GM23338 (cell line): Measurements from ENCODE around the gene DDR2. TPM values are rescaled to one million over a fixed set of nuclear protein-coding genes. Genes with fewer than 3 reads are reported as not detected.

Experiments used
- ATAC-seq: fragments of 200-7000 bp; cut with Tn5 transposase; 3 replicates; pipeline ENCODE4 v1.9.1; 2020
- DNase-seq: peaks from one replicate; pipeline ENCODE4 v3.0.0-alpha.2; 2015; ENCODE audit warnings: low spot score
- H2AFZ ChIP-seq: fragments of 200-600 bp; sonication (generic); 2 replicates; pipeline ENCODE4 v1.8.0; 2016; ENCODE audit warnings: antibody characterized with exemption, mild to moderate bottlenecking, moderate library complexity
- H3F3A ChIP-seq: fragments of 200-600 bp; sonication (generic); replicated peaks from 2 replicates; pipeline ENCODE4 v1.8.0; 2017; ENCODE audit warnings: antibody characterized with exemption, mixed run types, low read depth
- H3K27ac ChIP-seq: fragments of 200-600 bp; sonication (generic); 2 replicates; pipeline ENCODE4 v1.6.1; 2016; ENCODE audit warnings: low read depth
- H3K27me3 ChIP-seq: fragments of 200-600 bp; sonication (generic); 2 replicates; pipeline ENCODE4 v1.8.0; 2016; ENCODE audit warnings: mild to moderate bottlenecking, mixed run types, moderate library complexity; ENCODE audit not compliant: insufficient read depth
- H3K36me3 ChIP-seq: fragments of 200-600 bp; sonication (generic); 2 replicates; pipeline ENCODE4 v1.8.0; 2016; ENCODE audit warnings: mild to moderate bottlenecking; ENCODE audit not compliant: insufficient read depth
- H3K4me1 ChIP-seq: fragments of 200-600 bp; sonication (generic); 2 replicates; pipeline ENCODE4 v1.8.0; 2016; ENCODE audit warnings: mild to moderate bottlenecking, moderate library complexity; ENCODE audit not compliant: insufficient read depth
- H3K4me2 ChIP-seq: fragments of 200-600 bp; sonication (generic); 2 replicates; pipeline ENCODE4 v1.7.1; 2017; ENCODE audit warnings: mixed run types
- H3K4me3 ChIP-seq: fragments of 200-600 bp; sonication (generic); 2 replicates; pipeline ENCODE4 v1.6.1; 2016; ENCODE audit warnings: mixed run types
- H3K79me2 ChIP-seq: fragments of 200-600 bp; sonication (generic); replicated peaks from 2 replicates; pipeline ENCODE4 v1.8.0; 2017; ENCODE audit warnings: mild to moderate bottlenecking; ENCODE audit not compliant: insufficient read depth
- H3K9me2 ChIP-seq: fragments of 200-600 bp; sonication (generic); 2 replicates; pipeline ENCODE4 v1.8.0; 2017; ENCODE audit not compliant: insufficient read depth
- H4K20me1 ChIP-seq: fragments of 200-600 bp; sonication (generic); replicated peaks from 2 replicates; pipeline ENCODE4 v1.8.0; 2017; ENCODE audit warnings: mild to moderate bottlenecking; ENCODE audit not compliant: insufficient read depth
- H3K27ac Mint-ChIP-seq: 2 replicates; pipeline ENCODE4 v1.8.0; 2020; ENCODE audit warnings: inconsistent platforms, mild to moderate bottlenecking, moderate library complexity, mixed read lengths
- H3K27me3 Mint-ChIP-seq: 3 replicates; pipeline ENCODE4 v1.8.0; 2022; ENCODE audit warnings: low read depth, mild to moderate bottlenecking, moderate library complexity, mixed read lengths, inconsistent platforms; ENCODE audit not compliant: insufficient read depth, poor library complexity
- H3K36me3 Mint-ChIP-seq: 3 replicates; pipeline ENCODE4 v1.8.0; 2021; ENCODE audit warnings: low read depth, mild to moderate bottlenecking, inconsistent platforms, moderate library complexity, mixed read lengths
- H3K4me1 Mint-ChIP-seq: 3 replicates; pipeline ENCODE4 v1.8.0; 2020; ENCODE audit warnings: mild to moderate bottlenecking, inconsistent platforms, mixed read lengths
- H3K4me3 Mint-ChIP-seq: 3 replicates; pipeline ENCODE4 v1.8.0; 2021; ENCODE audit warnings: moderate library complexity, mild to moderate bottlenecking, inconsistent platforms, mixed read lengths
- H3K9me3 Mint-ChIP-seq: 3 replicates; pipeline ENCODE4 v1.8.0; 2020; ENCODE audit warnings: moderate library complexity, mild to moderate bottlenecking, inconsistent platforms, mixed read lengths
- CREB1 ChIP-seq: fragments of 250-450 bp; sonication (Bioruptor Pico); IDR thresholded peaks from 2 replicates; pipeline ENCODE4 v1.5.0; 2020; ENCODE audit warnings: low read depth, mild to moderate bottlenecking, moderate library complexity
- EZH2 ChIP-seq: fragments of 200-600 bp; sonication (generic); IDR thresholded peaks from one replicate; pipeline ENCODE4 v1.8.0; 2017; ENCODE audit warnings: antibody characterized with exemption, mild to moderate bottlenecking, low read depth; ENCODE audit not compliant: unreplicated experiment
- EZH2phosphoT487 ChIP-seq: fragments of 200-600 bp; sonication (generic); IDR thresholded peaks from one replicate; pipeline ENCODE4 v1.8.1; 2018; ENCODE audit warnings: antibody characterized with exemption; ENCODE audit not compliant: unreplicated experiment
- NANOG ChIP-seq: IDR thresholded peaks from 2 replicates; pipeline ENCODE4 v1.6.1; 2016; ENCODE audit warnings: antibody characterized with exemption, borderline replicate concordance
- POLR2AphosphoS5 ChIP-seq: IDR thresholded peaks from 2 replicates; pipeline ENCODE4 v1.6.1; 2016; ENCODE audit warnings: antibody characterized with exemption, low read depth
- STAT1 ChIP-seq: IDR thresholded peaks from one replicate; pipeline ENCODE4 v1.6.1; 2016; ENCODE audit warnings: antibody characterized with exemption; ENCODE audit not compliant: unreplicated experiment
- ZNF114 ChIP-seq: fragments of 250-450 bp; sonication (Bioruptor Pico); IDR thresholded peaks from 2 replicates; pipeline ENCODE4 v1.5.0; 2020; ENCODE audit warnings: mild to moderate bottlenecking, moderate library complexity
- ZNF331 ChIP-seq: fragments of 250-450 bp; sonication (Bioruptor Pico); IDR thresholded peaks from 2 replicates; pipeline ENCODE4 v1.5.0; 2020; ENCODE audit warnings: low read depth, mild to moderate bottlenecking, moderate library complexity
- polyA plus RNA-seq: library from polyadenylated mRNA; unstranded; fragments of >200 nt; fragmentation: Nextera tagmentation; extraction: Ambion mirVana; gene quantifications from 2 replicates; pipeline ENCODE4 v1.2.1, GENCODE V29; 2016
- total RNA-seq: library from RNA; depleted of rRNA; stranded (reverse); fragments of >200 nt; shearing (Covaris generic); gene quantifications from 2 replicates; pipeline ENCODE4 v1.2.3, GENCODE V29; 2014
- TF ChIP-seq, protein P1 (sequence below): IDR thresholded peaks from one replicate; pipeline ENCODE4 v1.6.1; 2018; ENCODE audit warnings: antibody characterized with exemption; ENCODE audit not compliant: unreplicated experiment
- TF ChIP-seq, protein P2 (sequence below), 2 experiments: fragments of 200-600 bp in 1 of 2; sonication (generic) in 1 of 2; conservative IDR thresholded peaks; 2 replicates each; pipeline versions ENCODE4 v1.5.1 to v1.6.1; 2016 to 2017; ENCODE audit warnings: antibody characterized with exemption in 2 of 2, low read depth in 2 of 2, mild to moderate bottlenecking in 2 of 2, moderate library complexity in 1 of 2
- TF ChIP-seq, protein P3 (sequence below): fragments of 250-450 bp; sonication (Bioruptor Pico); IDR thresholded peaks from 2 replicates; pipeline ENCODE4 v1.5.0; 2020; ENCODE audit warnings: mild to moderate bottlenecking, moderate library complexity
- TF ChIP-seq, protein P4 (sequence below): IDR thresholded peaks from 2 replicates; pipeline ENCODE4 v1.6.1; 2016; ENCODE audit warnings: antibody characterized with exemption

DDR2 gene
- total and polyA plus RNA-seq, 2 experiments from 2014 or later, result 0.66 to 1.8 TPM

DNA sequence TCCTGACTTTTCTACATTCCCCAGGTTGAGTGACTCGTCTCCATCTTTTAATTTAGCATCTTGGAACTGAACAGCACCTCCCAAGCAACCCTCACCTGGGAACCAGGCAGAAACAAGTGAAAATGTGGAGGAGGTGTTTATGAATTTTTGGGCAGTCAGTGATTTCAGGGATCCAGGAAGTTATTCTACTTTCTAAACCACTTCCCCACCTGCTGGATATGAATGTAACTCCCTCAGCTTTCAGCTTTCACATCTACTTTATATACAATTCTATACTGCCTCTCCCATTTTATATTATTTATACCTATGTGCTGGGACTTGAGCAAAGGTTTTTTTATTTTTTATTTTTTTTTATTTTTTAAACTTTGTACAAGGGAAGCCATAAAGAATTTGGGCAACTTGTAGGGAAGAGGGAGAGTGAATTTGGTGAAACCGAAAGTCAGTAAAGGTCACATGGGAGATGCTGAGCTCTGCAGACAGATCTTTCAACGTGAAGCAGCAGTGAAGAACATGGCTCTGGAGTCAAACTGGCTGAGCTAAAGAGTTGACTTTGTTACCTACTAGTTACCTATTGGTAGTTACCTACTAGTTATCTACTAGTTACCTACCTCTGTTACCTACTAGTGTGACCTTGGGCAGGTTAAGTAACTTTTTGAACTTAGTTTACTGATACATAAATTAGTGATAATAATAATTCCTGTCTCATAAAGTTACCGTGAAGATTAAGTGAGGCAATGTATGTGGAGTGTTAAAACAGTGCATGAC lies 45.5 kb downstream of the DDR2 start (continued):
- TF ChIP-seq NANOG, result no peak

DNA sequence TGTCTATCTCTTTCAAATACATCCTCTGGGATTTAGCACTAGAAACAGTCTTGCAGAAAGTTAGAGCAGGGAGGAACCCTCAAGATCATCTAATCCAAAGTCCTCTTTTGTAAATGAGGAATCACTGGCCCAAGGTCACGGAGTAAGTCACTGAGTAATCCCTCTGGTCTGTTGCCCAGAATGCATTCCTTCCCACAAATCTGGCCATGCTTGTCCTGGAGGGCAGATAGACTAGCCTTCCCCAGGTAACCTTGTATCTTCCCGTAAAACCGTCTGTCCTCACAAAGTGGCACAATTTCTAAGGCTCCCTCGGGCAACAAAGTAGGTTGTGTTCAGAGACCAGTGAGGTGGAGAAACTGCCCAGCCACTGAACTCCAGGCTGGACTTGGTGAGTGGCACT lies 46.2 kb downstream of the DDR2 start:
- no peak overlapping the region for H3K4me3 ChIP-seq
- no peak overlapping the region for H2AFZ ChIP-seq
- ATAC-seq (no peak), DNase-seq (no peak)
- H4K20me1 ChIP-seq, result no peaks in the 10 kb centered on the region
- H3K4me1 ChIP-seq, result no peaks in the 10 kb centered on the region
- no peaks in the 10 kb centered on the region for H3K27me3 ChIP-seq
- H3K36me3 ChIP-seq, result no peaks in the 10 kb centered on the region
- no peak overlapping the region for H3K27ac ChIP-seq
- no peak overlapping the region for H3K4me3 Mint-ChIP-seq
- no peaks in the 10 kb centered on the region for H3K9me2 ChIP-seq
- no peaks in the 10 kb centered on the region for H3K79me2 ChIP-seq
- H3K27ac Mint-ChIP-seq, result no peak overlapping the region
- no peak overlapping the region for H3K4me2 ChIP-seq
- peaks cover 4% of the 10 kb centered on the region for H3K27me3 Mint-ChIP-seq
- no peaks in the 10 kb centered on the region for H3F3A ChIP-seq
- no peaks in the 10 kb centered on the region for H3K36me3 Mint-ChIP-seq
- peaks cover 4% of the 10 kb centered on the region; the same call in 2 of the 3 replicates for H3K4me1 Mint-ChIP-seq
- H3K9me3 Mint-ChIP-seq, result 0 out of 3 replicates have a peak, but pooled peaks cover 4% of the 10 kb centered on the region
- TF ChIP-seq, protein P1, sequence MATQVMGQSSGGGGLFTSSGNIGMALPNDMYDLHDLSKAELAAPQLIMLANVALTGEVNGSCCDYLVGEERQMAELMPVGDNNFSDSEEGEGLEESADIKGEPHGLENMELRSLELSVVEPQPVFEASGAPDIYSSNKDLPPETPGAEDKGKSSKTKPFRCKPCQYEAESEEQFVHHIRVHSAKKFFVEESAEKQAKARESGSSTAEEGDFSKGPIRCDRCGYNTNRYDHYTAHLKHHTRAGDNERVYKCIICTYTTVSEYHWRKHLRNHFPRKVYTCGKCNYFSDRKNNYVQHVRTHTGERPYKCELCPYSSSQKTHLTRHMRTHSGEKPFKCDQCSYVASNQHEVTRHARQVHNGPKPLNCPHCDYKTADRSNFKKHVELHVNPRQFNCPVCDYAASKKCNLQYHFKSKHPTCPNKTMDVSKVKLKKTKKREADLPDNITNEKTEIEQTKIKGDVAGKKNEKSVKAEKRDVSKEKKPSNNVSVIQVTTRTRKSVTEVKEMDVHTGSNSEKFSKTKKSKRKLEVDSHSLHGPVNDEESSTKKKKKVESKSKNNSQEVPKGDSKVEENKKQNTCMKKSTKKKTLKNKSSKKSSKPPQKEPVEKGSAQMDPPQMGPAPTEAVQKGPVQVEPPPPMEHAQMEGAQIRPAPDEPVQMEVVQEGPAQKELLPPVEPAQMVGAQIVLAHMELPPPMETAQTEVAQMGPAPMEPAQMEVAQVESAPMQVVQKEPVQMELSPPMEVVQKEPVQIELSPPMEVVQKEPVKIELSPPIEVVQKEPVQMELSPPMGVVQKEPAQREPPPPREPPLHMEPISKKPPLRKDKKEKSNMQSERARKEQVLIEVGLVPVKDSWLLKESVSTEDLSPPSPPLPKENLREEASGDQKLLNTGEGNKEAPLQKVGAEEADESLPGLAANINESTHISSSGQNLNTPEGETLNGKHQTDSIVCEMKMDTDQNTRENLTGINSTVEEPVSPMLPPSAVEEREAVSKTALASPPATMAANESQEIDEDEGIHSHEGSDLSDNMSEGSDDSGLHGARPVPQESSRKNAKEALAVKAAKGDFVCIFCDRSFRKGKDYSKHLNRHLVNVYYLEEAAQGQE, result no peak
- TF ChIP-seq, protein P2, sequence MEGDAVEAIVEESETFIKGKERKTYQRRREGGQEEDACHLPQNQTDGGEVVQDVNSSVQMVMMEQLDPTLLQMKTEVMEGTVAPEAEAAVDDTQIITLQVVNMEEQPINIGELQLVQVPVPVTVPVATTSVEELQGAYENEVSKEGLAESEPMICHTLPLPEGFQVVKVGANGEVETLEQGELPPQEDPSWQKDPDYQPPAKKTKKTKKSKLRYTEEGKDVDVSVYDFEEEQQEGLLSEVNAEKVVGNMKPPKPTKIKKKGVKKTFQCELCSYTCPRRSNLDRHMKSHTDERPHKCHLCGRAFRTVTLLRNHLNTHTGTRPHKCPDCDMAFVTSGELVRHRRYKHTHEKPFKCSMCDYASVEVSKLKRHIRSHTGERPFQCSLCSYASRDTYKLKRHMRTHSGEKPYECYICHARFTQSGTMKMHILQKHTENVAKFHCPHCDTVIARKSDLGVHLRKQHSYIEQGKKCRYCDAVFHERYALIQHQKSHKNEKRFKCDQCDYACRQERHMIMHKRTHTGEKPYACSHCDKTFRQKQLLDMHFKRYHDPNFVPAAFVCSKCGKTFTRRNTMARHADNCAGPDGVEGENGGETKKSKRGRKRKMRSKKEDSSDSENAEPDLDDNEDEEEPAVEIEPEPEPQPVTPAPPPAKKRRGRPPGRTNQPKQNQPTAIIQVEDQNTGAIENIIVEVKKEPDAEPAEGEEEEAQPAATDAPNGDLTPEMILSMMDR (conservative IDR thresholded peaks at IDR 0.05; ENCODE audit: low read depth in 2 of 2), result no peak
- TF ChIP-seq ZNF114 (CRISPR knock-in tag) (no peak), NANOG (no peak), EZH2 (no peak), ZNF331 (no peak), STAT1 (no peak), CREB1 (CRISPR knock-in tag) (no peak), EZH2phosphoT487 (no peak), POLR2AphosphoS5 (no peak)
- TF ChIP-seq, protein P3, sequence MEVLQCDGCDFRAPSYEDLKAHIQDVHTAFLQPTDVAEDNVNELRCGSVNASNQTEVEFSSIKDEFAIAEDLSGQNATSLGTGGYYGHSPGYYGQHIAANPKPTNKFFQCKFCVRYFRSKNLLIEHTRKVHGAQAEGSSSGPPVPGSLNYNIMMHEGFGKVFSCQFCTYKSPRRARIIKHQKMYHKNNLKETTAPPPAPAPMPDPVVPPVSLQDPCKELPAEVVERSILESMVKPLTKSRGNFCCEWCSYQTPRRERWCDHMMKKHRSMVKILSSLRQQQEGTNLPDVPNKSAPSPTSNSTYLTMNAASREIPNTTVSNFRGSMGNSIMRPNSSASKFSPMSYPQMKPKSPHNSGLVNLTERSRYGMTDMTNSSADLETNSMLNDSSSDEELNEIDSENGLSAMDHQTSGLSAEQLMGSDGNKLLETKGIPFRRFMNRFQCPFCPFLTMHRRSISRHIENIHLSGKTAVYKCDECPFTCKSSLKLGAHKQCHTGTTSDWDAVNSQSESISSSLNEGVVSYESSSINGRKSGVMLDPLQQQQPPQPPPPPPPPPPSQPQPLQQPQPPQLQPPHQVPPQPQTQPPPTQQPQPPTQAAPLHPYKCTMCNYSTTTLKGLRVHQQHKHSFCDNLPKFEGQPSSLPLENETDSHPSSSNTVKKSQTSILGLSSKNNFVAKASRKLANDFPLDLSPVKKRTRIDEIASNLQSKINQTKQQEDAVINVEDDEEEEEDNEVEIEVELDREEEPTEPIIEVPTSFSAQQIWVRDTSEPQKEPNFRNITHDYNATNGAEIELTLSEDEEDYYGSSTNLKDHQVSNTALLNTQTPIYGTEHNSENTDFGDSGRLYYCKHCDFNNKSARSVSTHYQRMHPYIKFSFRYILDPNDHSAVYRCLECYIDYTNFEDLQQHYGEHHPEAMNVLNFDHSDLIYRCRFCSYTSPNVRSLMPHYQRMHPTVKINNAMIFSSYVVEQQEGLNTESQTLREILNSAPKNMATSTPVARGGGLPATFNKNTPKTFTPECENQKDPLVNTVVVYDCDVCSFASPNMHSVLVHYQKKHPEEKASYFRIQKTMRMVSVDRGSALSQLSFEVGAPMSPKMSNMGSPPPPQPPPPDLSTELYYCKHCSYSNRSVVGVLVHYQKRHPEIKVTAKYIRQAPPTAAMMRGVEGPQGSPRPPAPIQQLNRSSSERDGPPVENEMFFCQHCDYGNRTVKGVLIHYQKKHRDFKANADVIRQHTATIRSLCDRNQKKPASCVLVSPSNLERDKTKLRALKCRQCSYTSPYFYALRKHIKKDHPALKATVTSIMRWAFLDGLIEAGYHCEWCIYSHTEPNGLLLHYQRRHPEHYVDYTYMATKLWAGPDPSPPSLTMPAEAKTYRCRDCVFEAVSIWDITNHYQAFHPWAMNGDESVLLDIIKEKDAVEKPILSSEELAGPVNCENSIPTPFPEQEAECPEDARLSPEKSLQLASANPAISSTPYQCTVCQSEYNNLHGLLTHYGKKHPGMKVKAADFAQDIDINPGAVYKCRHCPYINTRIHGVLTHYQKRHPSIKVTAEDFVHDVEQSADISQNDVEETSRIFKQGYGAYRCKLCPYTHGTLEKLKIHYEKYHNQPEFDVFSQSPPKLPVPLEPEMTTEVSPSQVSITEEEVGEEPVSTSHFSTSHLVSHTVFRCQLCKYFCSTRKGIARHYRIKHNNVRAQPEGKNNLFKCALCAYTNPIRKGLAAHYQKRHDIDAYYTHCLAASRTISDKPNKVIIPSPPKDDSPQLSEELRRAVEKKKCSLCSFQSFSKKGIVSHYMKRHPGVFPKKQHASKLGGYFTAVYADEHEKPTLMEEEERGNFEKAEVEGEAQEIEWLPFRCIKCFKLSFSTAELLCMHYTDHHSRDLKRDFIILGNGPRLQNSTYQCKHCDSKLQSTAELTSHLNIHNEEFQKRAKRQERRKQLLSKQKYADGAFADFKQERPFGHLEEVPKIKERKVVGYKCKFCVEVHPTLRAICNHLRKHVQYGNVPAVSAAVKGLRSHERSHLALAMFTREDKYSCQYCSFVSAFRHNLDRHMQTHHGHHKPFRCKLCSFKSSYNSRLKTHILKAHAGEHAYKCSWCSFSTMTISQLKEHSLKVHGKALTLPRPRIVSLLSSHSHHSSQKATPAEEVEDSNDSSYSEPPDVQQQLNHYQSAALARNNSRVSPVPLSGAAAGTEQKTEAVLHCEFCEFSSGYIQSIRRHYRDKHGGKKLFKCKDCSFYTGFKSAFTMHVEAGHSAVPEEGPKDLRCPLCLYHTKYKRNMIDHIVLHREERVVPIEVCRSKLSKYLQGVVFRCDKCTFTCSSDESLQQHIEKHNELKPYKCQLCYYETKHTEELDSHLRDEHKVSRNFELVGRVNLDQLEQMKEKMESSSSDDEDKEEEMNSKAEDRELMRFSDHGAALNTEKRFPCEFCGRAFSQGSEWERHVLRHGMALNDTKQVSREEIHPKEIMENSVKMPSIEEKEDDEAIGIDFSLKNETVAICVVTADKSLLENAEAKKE (CRISPR knock-in tag), result no peak
- TF ChIP-seq, protein P4, sequence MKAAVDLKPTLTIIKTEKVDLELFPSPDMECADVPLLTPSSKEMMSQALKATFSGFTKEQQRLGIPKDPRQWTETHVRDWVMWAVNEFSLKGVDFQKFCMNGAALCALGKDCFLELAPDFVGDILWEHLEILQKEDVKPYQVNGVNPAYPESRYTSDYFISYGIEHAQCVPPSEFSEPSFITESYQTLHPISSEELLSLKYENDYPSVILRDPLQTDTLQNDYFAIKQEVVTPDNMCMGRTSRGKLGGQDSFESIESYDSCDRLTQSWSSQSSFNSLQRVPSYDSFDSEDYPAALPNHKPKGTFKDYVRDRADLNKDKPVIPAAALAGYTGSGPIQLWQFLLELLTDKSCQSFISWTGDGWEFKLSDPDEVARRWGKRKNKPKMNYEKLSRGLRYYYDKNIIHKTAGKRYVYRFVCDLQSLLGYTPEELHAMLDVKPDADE, result no peak
